Measurements from ENCODE around the gene SLC25A3. TPM values are rescaled to one million over a fixed set of nuclear protein-coding genes. Genes with fewer than 3 reads are reported as not detected.

Gene SLC25A3
- total and polyA plus RNA-seq, 2 of the 13 experiments (the other 11 are each of a cell fraction or from before 2014, with no cell fraction given) = 292 to 829 TPM

GRCh38 chr12:98618952-98619351 lies 25.5 kb downstream of the SLC25A3 start (continued):
- no peak for TF ChIP-seq ZNF646 (CRISPR knock-in tag; IDR thresholded peaks at IDR 0.05)
- no peak for TF ChIP-seq HNRNPH1 (optimal IDR thresholded peaks at IDR 0.05; ENCODE audit: low read depth, low read length)

DNA sequence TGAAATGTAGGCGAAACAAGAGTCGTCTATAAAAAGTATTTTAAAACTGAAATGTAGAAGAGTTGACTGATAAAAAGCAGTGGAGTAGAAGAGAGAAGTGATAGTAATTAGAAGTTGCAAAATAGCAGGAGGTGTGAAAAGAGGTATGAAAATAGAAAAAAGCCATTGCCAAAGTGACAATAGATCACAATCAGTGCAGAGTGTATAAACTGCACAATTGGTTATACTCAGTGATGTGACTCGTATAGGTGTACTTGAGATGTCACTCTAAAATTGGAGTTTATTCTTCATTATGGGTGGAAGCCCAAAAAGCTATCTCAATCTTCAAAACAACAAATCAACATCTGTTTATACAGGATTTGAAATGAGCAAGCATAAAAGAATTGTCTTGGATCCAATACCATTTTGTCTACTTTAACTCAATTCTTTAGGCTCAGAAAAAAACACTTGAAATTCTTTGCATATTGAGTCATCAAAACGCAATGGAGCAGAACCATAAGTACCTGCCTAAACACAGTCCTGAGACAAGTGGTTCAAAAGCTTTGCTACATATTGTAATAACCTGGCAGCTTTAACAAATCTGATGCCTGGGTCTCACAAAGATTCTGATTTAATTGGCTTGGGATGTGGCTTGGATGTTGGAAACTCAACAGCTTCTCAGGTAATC lies 42.3 kb downstream of the SLC25A3 start:
- CTCF ChIA-PET (ENCODE audit: low intra/inter-chr PET ratio, low total read pairs) = no interaction called here
- Histone ChIP-seq H3K36me3 (replicated peaks in 1 of 2; ENCODE audit: control insufficient read depth in 1 of 2, insufficient read depth in 2 of 2, low read length in 2 of 2) (peaks cover 5 to 22% of the 10 kb centered on the region in 2 experiments; a peak in 3 of 5 replicates), H3K9me3 (ENCODE audit: low read length) (no peaks in the 10 kb centered on the region), H3K27me3 (ENCODE audit: control insufficient read depth in 1 of 2, insufficient read depth in 2 of 2, low read length in 2 of 2) (no peaks in the 10 kb centered on the region), H3K79me2 (ENCODE audit: insufficient read depth, low read length) (peaks cover 42% of the 10 kb centered on the region), H3K27ac (ENCODE audit: extremely low read length, insufficient read depth, low read length) (no peak overlapping the region), H3K4me1 (ENCODE audit: insufficient read depth, low read length) (peaks cover 34% of the 10 kb centered on the region), H3K4me2 (ENCODE audit: low read depth, low read length) (no peak overlapping the region), H2AFZ (ENCODE audit: low read length) (no peak overlapping the region), H3K4me3 (replicated peaks in 1 of 3; ENCODE audit: insufficient read depth in 1 of 3, low read depth in 2 of 3, low read length in 3 of 3) (no peak overlapping the region), H3K9ac (ENCODE audit: insufficient read depth, low read depth, low read length) (no peak overlapping the region), H4K20me1 (ENCODE audit: insufficient read depth, low read length) (no peaks in the 10 kb centered on the region; the same call in 1 of the 2 replicates)
- 0 out of 2 replicates have a peak, but pooled peaks have one; percentile 14 for TF ChIP-seq FOSL2 (CRISPR knock-in tag; IDR thresholded peaks at IDR 0.05)
- TF ChIP-seq, protein P1, sequence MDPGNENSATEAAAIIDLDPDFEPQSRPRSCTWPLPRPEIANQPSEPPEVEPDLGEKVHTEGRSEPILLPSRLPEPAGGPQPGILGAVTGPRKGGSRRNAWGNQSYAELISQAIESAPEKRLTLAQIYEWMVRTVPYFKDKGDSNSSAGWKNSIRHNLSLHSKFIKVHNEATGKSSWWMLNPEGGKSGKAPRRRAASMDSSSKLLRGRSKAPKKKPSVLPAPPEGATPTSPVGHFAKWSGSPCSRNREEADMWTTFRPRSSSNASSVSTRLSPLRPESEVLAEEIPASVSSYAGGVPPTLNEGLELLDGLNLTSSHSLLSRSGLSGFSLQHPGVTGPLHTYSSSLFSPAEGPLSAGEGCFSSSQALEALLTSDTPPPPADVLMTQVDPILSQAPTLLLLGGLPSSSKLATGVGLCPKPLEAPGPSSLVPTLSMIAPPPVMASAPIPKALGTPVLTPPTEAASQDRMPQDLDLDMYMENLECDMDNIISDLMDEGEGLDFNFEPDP (CRISPR knock-in tag; conservative IDR thresholded peaks at IDR 0.05) = no peak
- BruUV-seq (replicated peaks) = no TSS peak
- no peak for ATAC-seq
- POLR2A ChIA-PET = no interaction called here
- WGBS (ENCODE audit: low lambda C conversion rate) = 92% methylated on average over 4 of the region's 4 CpGs
- in situ Hi-C loops (cut with HindIII; ENCODE audit: extremely low pct_ligation_motif_present, low pct_unique_long_range_greater_than_20kb) (no loop called here), intact Hi-C loops (cut with micrococcal nuclease; ENCODE audit: unreplicated experiment) (no loop called here)
- peak; percentile 72 for FAIRE-seq
- DNase-seq (ENCODE audit: low spot score) = peak; percentile 20

Data from HepG2 (cell line).